HG02571 (cell line): ENCODE results near the gene SAP30L.

ENCODE experiments used
- ATAC-seq: cut with Tn5 transposase; IDR thresholded peaks from one replicate; pipeline ENCODE4 v1.9.1; 2021; ENCODE audit warnings: mild to moderate bottlenecking, moderate library complexity; ENCODE audit not compliant: unreplicated experiment

The SAP30L gene

DNA sequence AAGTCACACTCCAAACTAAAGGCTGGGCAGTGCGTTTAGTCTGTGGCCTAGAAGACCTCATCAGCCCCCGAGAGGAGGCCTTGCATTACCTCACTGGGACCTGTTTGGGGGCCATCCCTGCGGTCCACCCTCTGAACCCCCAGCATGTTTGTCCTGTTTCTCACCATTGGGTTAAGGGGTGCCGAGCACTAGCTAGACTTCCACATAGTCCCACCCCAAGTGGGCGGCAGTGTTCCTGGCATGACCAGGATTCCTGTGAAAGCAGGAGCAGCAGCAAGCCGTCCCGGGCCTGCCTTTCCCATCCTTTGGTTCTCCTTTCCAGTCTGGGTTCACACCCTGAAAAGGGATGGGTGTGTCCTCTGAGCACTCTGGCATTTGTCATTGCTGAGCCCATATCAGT, 26.6 kb upstream of the SAP30L start:
- no peak for ATAC-seq

DNA sequence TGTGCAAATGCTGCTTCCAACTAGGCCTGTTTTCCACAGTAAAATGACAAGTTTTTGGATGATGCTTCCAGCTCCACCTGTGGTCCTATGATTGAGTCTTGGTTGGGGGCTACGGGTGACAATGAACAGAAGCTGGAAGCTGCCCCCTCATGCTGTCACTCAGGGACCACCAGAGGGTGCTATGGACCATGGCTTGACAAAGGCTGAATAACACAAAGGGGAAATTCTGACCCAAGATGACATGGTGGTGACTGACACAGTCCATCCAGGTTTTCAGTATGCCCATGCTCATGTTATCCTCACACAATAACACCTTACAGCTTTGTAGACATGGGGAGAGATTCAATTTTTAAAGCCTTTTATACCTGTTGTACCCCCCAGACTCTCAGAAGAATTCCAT, 23.9 kb upstream of the SAP30L start:
- ATAC-seq: no peak

DNA sequence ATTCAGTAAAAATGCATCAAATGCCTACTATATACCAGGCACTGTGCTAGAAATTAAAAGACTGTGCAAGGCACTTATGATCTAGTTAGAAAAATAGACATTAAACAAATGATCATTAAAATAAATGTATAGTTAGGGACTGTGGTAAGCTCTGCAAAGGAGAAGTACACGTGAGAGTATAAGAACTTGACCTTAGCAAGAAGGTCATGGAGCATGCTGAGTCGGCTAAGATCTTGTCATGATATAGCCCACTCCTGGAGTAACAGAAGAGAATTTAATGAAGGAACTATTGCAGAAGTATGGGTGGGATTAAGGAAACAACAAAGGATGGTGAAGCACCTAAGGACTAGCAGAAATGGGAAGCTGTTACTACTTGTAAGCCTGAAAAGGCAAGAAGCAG, 23.5 kb upstream of the SAP30L start:
- ATAC-seq: no peak

DNA sequence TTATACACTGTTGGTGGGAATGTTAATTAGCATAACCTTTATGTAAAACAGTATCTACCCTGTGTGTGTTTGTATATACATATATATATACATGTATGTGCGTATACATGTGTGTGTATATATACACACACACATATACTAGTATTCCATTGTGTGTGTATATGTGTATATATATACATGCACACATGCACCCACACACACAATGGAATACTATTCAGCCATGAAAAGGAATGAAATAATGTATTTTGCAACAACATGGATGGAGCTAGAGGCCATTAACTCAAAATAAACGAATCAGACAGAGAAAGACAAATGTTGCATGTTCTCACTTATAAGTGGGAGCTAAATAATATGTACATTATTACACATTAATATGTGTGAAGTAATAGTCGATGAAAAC, 17.6 kb upstream of the SAP30L start:
- no peak for ATAC-seq

DNA sequence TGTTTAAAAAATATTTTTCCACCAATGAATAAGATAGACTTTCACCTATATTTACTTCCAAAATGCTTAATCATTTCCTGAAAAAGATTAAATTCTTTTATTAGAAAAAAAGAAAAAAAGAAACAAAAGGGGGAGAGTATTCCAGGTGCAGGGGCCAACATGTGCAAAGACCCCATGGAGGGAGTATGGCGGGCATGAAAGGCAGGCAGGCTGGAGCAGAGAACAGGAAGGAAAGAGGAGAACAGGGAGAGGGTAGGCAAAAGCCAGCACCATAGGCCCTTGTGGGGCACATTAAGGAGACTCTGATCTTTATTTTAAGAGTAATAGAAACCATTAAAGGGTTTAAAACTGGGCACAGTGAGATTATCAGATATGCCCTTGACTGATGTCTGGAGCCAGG, 16.5 kb upstream of the SAP30L start:
- no peak for ATAC-seq

DNA sequence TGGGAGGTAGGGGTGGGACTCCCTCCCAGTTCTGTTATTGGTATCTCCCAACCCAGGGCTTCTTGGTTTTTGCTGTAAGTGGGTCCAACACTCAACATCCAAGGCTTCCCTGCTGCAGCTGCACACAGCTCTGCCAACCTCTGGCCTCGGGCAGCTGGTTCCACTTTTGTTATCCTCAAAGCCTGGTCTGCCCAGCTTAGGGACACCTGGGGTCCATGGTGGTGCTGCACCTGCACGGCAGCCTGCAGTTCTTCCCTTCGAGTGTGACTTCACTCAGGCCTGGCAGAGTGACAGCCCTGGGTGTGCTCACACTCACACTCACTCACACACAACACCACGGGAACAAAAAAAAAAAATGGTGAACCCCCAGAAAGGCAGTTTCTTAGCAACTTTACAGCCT, 15.3 kb upstream of the SAP30L start:
- ATAC-seq: no peak

DNA sequence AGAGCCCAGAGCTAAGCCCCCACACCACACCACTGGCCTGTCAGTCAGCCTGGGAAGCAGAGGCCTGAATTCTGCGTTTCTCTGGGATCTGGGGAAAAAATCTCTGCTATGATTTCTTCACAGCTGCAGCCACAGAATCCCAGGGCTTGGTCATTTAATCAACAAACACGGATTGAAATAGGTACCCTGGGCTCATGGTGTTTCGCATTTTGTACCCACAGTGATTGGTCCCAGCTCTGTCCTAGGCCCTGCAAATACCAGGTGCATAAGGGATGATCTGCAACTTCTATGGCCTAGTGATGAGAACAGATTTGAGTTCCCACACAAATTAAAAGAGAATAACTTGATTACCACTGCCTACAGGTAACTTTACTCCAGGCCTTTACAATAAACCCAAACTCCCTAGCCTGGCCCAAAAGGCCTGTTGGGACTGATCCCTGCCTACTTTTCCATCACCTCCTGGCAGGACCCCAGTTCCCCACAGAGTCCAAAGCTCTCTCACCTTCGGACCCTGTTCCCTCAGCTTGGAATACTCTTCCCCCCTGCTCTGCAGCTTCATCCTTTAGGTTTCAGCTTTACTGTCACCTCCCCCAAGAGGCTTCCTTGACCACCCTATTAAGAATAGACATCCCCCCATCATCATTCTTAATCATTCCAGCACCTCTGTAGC, 14.7 kb upstream of the SAP30L start:
- no peak for ATAC-seq

DNA sequence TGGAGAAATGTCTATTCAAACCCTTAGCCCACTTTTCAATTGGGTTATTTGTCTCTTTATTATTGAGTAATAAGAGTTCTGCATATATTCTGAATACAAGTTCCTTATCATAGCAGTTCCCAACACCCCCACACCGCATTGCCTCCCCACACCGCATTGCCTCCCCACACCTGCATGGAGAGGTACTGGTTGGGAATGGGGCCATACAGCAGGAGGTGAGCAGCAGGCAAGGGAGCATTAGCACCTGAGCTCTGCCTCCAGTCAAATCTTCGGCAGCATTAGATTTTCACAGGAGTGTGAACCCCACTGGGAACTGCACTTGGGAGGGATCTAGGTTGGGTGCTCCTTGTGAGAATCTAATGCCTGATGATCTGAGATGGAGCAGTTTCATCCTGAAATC, 10.6 kb upstream of the SAP30L start:
- ATAC-seq: no peak

DNA sequence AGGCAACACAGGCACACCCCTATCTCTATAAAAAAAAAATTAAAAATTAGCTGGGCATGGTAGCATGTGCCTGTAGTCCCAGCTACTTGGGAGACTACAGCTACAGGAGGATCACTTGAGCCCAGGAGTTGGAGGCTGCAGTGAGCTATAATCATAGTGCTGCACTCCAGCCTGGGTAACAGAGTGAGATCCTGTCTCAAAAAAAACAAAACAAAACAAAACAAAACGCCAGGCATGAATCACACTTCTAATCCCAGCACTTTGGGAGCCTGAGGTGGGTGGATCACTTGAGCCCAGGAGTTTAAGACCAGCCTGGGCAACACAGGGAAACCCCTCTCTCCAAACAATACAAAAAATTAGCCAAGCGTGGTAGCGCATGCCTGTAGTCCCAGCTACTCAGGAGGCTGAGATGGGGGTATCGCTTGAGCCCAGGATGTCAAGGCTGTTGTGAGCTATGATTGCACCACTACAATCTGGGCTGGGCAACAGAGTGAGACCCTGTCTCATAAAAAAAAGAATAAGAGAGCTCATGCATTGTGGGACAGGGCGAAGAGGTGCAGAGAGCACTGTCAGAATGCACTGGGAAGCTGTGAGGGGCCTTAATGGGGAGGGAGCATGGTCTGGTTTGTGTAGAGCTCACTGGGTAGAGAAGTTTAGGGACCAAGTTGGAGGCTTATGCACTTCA, 8.4 kb upstream of the SAP30L start:
- ATAC-seq: no peak

DNA sequence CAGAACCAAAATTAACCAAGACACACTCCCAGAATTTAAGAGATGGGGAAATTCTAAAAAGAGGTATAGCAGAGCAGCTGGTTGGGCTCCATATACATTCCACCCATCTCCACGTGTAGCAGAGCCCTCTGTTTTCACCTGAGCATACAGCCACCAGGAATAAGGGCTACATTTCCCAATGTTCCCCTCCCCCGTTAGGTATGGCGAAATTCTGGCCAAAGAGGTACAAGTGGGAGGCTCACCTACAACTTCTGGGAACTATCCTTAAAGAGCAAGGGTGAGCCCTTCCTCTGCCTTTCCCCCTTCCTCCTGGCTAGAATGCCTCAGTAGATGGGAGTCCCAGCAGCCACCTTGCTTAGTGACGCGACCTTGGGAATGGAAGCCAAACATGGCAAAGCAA, 5.3 kb upstream of the SAP30L start:
- no peak for ATAC-seq

DNA sequence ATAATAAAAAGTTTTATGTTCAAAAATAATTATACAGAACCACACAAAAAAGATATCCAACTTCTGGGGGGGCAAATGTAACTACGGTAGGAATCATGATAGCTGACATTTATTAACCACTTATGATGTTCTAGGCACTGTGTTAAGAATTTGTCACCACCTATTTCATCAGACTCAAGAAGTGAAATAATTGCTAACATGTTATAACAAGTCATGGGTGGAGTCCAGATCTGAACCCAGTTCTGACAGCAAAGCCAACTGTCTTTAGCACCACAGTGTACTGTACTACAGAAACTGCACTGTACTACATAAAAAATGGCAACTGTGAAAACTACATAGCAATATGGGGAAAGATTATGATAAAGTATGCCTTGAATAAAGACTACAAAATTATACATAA, 3.0 kb upstream of the SAP30L start:
- no peak for ATAC-seq

DNA sequence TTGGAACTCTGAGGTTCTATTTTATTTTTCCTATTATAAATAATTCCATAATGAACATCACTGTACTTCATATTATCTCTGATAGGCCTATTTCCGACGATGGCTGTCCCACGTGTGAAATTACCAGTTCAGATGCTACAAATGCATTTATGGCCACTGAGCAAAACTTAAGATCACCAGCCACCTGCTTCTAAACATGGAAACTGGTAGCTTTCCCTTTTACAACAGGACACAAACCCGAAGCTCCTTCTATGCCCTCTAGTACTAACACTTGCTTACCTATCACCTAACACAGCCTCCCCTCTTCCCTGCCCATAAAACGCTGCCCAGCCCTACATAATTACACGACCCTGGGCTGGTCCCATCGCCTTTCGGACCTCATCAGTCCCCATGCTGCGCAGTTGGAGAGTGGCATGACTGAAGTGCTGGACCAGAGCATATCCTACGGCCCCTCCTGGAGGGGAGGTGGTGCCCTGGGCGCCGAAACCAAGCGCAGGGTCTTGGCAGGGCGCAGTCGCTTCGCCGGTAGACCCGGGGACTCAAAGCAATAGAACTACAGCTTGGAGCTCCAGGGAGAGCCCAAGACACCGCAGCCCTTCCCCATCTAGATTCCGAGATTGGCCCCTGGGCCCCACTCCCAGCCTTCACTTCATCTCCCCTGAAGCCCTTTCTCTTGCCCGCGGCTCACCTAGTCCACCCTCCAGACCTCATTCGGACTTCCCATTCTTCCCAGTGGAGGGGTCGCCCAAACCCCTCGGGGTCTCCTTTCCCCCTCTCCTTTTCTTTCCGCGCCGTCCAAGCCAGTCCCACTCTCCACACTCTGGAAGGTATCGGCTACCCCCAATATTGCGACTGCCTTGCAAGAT, 1.0 kb upstream of the SAP30L start:
- ATAC-seq: no peak

DNA sequence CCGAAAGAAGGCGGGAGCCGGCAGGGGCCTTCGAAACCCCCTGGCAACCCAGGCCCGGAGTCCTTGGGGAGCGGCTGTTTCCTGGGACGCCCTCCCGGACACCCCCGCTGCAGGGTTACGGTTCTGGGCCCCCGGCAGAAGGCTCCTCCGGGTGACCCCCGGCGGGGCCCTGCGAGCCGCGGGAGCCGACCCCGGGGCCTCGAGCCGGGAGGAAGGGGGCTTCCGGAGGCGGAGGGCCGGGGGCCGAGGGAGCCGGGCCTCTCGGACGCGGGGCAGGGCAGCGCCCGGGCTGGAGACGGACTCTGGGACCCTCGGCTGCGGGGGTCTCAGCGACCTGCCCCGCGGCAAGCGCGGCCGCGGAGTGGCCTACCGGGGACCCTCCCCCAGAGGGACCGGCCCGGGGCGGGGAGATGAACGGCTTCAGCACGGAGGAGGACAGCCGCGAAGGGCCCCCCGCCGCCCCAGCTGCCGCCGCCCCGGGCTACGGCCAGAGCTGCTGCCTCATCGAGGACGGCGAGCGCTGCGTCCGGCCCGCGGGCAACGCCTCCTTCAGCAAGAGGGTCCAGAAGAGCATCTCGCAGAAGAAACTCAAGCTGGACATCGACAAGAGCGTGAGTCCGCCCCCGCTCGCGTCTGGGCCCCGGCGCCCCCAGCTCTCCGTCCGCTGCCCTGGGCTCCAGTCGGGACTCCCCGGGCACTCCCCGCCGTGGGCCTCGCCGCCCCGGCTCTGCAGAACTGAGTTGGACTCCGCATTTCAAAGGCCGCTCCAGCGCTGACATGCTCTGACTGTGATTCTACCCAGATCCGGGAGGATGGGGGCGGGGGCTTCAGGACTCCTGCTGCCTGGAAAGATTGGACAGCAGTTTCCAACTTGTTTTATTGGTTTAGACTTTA, 645 bp downstream of the SAP30L start:
- ATAC-seq: peak; percentile 19

DNA sequence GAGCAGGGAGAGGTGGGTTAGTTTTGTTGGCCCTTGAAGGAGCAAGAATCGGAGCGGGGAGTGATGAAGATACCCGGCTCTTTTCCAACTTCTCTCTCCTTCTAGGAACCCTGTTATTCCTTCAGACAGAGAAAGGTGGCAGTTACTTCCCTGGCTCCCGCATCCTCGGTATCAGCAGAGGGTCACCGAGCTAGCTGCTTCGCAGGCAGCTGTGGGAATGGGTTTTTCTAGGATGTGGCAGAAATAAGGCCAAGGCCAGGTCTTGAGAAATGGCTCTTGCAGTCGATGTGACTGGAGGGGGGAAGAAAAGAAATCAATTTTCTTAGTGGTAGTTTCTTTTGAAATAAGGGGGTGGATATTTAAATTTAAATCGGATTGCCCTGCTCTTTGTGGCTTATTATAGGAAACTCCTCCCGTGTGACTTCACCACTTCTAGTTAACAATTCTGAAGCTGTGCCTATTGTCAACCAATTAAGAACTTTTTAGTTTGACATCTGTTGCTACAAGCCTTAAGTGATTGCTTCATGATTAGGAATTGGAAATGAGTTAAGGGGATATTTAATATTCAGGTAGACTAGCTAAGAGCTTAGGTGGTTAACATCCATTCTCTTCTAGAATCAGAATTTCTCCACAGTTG, 1.4 kb downstream of the SAP30L start:
- no peak for ATAC-seq

DNA sequence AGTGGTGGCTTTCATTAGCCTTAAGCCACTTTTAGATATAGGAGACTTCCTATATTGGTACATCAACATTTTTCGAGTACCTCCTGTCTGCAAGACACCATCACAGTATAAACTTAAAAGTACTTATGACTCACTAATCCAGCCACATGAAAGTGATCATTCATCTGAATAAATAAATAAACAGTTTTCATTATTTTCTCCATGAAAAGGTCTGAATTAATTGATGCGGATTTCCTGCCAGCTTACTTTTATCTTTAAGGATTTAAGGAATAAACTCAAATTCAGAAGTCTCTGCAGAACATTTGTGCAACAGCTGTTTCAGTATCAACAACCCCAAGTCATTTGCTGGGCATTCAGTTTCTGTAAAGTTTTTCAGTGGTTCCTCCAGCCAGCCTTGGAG, 4.0 kb downstream of the SAP30L start:
- ATAC-seq: no peak

DNA sequence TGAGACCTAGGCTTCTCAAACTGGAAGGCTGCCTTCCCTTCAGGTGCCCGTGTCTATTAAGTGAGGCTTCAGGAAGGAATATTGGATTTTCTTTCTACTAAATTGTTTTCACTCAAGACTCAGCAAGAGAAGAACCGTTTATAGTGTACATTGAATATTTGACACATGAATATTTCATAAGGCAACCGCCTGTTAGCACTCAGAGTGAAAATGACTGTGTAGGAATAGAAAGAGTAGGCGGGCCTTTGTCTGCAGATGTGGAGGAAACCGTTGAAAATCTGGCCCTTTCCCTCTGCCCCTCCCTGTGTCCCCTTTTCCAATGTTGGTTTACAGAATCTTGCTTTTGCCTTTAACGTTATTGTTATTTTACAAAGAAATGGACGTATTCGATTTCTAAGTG, 6.2 kb downstream of the SAP30L start:
- ATAC-seq: no peak

DNA sequence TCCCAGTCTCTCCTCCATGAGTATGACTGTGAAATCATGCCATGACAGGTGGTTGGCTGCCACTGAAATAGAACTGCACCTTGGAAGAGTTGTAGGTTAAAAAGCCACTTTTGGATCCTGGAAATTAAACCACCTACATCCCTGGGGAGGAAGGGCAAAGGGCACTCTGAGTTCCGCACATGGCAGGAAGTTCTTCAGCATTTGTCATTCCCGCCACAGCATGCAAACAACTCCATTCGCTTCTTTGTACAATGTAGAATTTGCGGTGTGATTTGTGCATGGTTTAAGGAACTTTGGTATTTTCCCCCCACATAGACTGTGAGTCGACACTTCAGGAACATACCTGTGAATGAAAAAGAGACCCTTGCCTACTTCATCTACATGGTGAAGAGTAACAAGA, 9.8 kb downstream of the SAP30L start:
- ATAC-seq: no peak

DNA sequence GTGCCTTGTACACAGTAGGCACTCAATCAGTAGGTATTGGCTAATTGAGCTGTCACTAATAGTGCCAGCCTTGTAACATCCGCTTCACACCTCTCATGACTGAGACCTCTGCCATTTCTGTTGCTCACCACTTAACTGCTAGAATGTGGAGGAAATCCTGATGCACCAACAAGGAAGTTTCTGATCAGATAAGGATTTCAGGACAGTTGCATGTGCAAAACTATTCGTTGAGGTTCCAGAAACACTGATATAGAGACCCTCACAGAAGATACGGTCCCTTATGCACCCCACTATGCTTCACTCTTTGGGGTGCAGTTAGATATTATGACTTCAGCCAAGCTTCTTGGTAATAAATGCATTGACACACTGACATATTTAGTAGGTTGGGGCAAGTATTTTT, 10.7 kb downstream of the SAP30L start:
- no peak for ATAC-seq

DNA sequence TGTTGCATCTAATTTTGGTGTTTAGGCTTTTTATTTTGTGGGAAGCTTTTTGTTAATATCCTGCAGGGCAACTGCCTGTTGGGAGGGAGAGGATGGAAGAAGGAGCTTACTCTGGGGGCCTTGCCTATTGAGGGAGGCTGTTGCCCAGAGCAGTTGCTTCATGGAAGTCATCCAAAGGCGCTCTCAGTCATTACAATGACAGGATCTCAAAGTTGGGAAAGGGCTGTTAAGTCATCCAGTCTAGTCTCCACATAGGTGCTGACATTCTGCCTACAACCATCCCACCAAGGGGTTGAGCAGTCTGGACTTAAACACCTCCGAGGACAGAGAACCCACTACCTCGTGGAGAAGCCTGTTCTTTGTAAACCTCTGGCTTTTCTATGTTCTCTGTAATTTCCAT, 13.2 kb downstream of the SAP30L start:
- no peak for ATAC-seq

DNA sequence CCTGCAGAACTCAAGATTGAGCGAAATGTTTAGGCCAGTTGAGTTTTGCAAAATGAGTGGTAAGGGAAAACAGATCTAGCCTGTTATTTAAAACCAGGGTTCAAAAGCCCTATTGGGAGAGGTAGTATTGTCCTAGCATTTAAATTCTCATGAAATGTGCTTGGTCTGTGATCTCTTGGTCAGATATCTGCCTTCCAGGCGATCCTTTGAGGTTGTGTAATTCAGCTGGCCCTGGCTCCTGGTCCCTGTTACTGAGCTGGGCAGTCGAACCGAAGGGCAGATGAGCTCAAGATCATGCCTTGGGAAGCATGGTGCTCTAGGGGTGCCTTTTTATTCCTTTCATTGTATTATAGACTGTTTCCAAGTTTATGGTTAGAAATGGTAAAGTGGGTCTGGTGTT, 14.4 kb downstream of the SAP30L start:
- ATAC-seq: no peak

DNA sequence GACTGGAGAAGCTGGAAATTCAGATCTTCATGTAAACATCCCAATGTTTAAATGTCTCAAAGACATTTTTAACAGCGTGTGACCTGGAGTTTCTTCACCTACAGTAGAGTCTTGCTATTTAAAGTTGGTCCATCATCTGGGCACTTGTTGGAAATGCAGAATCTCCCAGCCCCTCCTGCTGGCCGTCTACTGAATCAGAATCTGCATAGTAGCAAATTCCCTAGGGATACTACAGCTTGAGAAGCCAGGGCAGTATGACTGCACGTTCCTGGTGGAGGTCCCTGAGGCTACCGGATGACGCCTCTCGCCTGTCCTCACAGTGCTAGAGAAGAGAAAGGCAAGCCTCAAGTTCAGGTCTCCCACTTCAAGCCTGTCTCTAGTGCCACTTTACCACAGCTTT, 15.7 kb downstream of the SAP30L start:
- ATAC-seq: no peak
